Left renal cortex interstitium (tissue), 4 donors: ENCODE measurements around the gene MAMDC4. TPM values are rescaled to one million over a fixed set of nuclear protein-coding genes. Genes with fewer than 3 reads are reported as not detected.

Source experiments
- polyA plus RNA-seq, 4 donors: library from polyadenylated mRNA; unstranded; fragments of 120-200 nt; gene quantifications; one replicate each; pipeline ENCODE4 v1.2.1, GENCODE V29; 2013; ENCODE audit not compliant: insufficient read length in 4 of 4

MAMDC4 gene
- polyA plus RNA-seq, 4 donors = 3.5 to 13.4 (median 8.9) TPM

Other genes starting within 250 kb of the MAMDC4 start
- 10 to 100 TPM; 50.5 to 85.7 (median 72.4) TPM for gene EGFL7, start 189.4 kb upstream of the MAMDC4 start, polyA plus RNA-seq
- 10 to 100 TPM; 39.4 to 61.8 (median 52.5) TPM for gene AGPAT2, start 164.9 kb upstream of the MAMDC4 start, polyA plus RNA-seq
- 10 to 100 TPM; 28.5 to 47.3 (median 40.1) TPM for gene DIPK1B, start 139.8 kb upstream of the MAMDC4 start, polyA plus RNA-seq
- gene LCN10, start 109.4 kb upstream of the MAMDC4 start, polyA plus RNA-seq = 1 to 10 TPM in 3 of 4 donors, under 1 TPM in 1; 0.47 to 2.0 (median 1.4) TPM
- not detected for gene LCN6, start 103.8 kb upstream of the MAMDC4 start, polyA plus RNA-seq
- under 1 TPM in 3 of 4 donors, not detected in 1; 0.25 to 0.55 (median 0.49) TPM for gene LCN8, start 94.1 kb upstream of the MAMDC4 start, polyA plus RNA-seq
- gene LCN15, start 87.8 kb upstream of the MAMDC4 start, polyA plus RNA-seq = under 1 TPM; 0.07 to 0.17 (median 0.12) TPM
- gene TMEM141, start 61.0 kb upstream of the MAMDC4 start, polyA plus RNA-seq = 100 to 1,000 TPM in 1 of 4 donors, 10 to 100 TPM in 3; 68.8 to 101 (median 78.3) TPM
- 1 to 10 TPM; 3.7 to 7.7 (median 5.4) TPM for gene CCDC183, start 56.0 kb upstream of the MAMDC4 start, polyA plus RNA-seq
- 10 to 100 TPM; 55.1 to 83.6 (median 75.9) TPM for gene RABL6, start 44.4 kb upstream of the MAMDC4 start, polyA plus RNA-seq
- 1 to 10 TPM in 3 of 4 donors, under 1 TPM in 1; 0.68 to 1.8 (median 1.3) TPM for gene AJM1, start 9.9 kb upstream of the MAMDC4 start, polyA plus RNA-seq
- 100 to 1,000 TPM in 3 of 4 donors, 10 to 100 TPM in 1; 60.1 to 135 (median 115) TPM for gene PHPT1, start 2.9 kb upstream of the MAMDC4 start, polyA plus RNA-seq
- 100 to 1,000 TPM; 342 to 455 (median 391) TPM for gene EDF1, start 14.0 kb downstream of the MAMDC4 start, polyA plus RNA-seq
- 10 to 100 TPM; 11.2 to 17.9 (median 14.8) TPM for gene TRAF2, start 34.2 kb downstream of the MAMDC4 start, polyA plus RNA-seq
- gene FBXW5, start 92.4 kb downstream of the MAMDC4 start, polyA plus RNA-seq = 10 to 100 TPM; 37.8 to 69.9 (median 60.6) TPM
- gene C8G, start 92.9 kb downstream of the MAMDC4 start, polyA plus RNA-seq = 1 to 10 TPM in 2 of 4 donors, under 1 TPM in 2; 0.51 to 1.2 (median 1.0) TPM
- 10 to 100 TPM; 15.7 to 53.5 (median 30.7) TPM for gene LCN12, start 99.9 kb downstream of the MAMDC4 start, polyA plus RNA-seq
- gene PTGDS, start 125.2 kb downstream of the MAMDC4 start, polyA plus RNA-seq = 10 to 100 TPM; 34.0 to 80.6 (median 34.4) TPM
- under 1 TPM in 3 of 4 donors, not detected in 1; 0.08 to 0.41 (median 0.17) TPM for gene LCNL1, start 130.6 kb downstream of the MAMDC4 start, polyA plus RNA-seq
- gene PAXX, start 140.1 kb downstream of the MAMDC4 start, polyA plus RNA-seq = 10 to 100 TPM; 22.4 to 53.2 (median 41.4) TPM
- 1 to 10 TPM in 1 of 4 donors, under 1 TPM in 3; 0.49 to 1.2 (median 0.74) TPM for gene CLIC3, start 144.2 kb downstream of the MAMDC4 start, polyA plus RNA-seq
- gene ABCA2, start 175.9 kb downstream of the MAMDC4 start, polyA plus RNA-seq = 10 to 100 TPM; 36.4 to 60.9 (median 55.4) TPM
- gene FUT7, start 179.7 kb downstream of the MAMDC4 start, polyA plus RNA-seq = under 1 TPM in 2 of 4 donors, not detected in 2; 0.08 to 0.12 TPM
- 10 to 100 TPM; 19.8 to 46.8 (median 34.4) TPM for gene NPDC1, start 193.8 kb downstream of the MAMDC4 start, polyA plus RNA-seq
- 1 to 10 TPM; 2.8 to 6.0 (median 5.1) TPM for gene ENTPD2, start 201.7 kb downstream of the MAMDC4 start, polyA plus RNA-seq
- gene SAPCD2, start 218.2 kb downstream of the MAMDC4 start, polyA plus RNA-seq = 10 to 100 TPM in 1 of 4 donors, 1 to 10 TPM in 3; 5.5 to 10.0 (median 8.6) TPM
- 1 to 10 TPM; 4.2 to 7.4 (median 5.9) TPM for gene UAP1L1, start 225.2 kb downstream of the MAMDC4 start, polyA plus RNA-seq
- gene MAN1B1, start 234.6 kb downstream of the MAMDC4 start, polyA plus RNA-seq = 10 to 100 TPM; 46.5 to 70.7 (median 63.1) TPM